Effector CD8-positive, alpha-beta T cell (primary cell): ENCODE measurements around the gene STRIT1.
"Not testable (repeated sequence)": the region's sequence is repeated elsewhere in the genome, so short reads cannot be mapped to it uniquely, and the experiment has no call there.

Experiments used
- DNase-seq: peaks from one replicate; lab custom pipeline; 2025; lab: John Stamatoyannopoulos, UW

STRIT1 gene

DNA sequence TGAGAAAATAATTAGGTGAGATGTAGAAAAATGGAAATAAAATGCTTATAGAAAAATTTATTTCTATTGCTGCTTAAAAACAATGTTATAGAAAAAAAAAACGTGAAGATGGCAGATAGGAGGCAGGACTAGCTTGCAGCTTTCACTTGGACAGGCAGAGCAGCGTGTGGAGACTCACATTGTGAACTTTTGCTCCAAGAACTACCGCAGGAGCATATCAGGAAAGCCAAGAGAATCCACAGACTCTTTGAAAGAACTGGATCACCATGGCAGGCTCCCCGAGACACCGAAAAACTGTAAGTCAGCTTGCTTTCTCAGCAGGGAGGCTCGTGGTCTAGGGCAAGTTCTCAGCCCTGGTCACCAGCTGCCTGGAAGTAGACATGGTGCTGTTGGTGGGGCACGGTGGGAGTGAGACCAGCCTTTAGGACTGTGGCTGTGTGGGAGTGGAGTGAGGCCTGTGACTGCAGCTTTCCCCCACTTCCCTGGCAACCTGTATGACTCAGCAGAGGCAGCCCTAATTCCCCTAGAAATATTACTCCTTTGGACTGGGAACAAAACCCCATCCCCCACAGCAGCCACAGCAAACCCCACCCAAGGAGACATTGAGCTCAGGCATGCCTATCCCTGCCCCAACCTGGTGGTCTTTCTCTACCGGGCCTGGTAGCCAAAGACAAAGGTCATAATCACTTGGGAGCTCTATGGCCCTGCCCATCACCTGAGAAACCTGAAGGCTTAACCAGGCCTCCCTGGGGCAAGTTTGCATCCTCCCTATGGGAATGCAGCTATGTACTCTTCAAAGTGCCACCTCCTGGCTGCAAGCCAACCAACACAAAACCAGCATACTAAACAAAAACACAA lies 22.8 kb downstream of the STRIT1 start:
- no peak for DNase-seq

DNA sequence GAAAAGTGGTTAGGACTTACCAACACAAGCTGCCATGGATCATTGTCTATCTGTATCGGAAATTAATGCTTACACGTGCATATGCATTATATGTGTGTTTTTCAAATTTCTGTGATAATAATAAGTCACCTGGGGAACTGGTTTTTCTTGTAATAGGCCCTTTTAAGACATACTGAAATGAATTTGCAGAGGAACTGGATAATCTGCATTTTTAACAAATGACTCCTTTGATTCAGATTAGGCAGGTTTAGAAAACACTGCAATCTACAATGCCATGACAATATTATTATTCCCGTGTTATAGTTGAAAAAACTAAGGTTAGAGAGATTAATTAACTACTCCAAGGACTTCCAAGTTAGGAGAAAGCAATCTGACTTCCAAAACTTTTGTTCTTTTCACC lies 23.4 kb downstream of the STRIT1 start:
- no peak for DNase-seq

DNA sequence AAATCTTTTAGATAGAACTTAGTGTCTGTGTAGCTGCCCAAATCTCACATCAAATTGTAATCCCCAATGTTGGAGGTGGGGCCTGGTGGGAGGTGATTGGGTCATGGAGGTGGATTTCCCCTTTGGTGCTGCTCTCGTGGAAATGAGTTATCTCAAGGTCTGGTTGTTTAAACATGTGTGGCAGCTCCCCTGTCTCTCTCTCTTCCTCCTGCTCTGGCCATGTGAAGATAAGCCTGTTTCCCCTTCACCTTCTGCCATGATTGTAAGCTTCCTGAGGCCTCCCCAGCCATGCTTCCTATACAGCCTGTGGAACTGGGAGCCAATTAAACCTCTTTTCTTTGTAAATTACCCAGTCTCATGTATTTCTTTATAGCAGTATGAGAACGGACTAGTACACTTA lies 30.6 kb downstream of the STRIT1 start:
- not testable (repeated sequence) for DNase-seq

DNA sequence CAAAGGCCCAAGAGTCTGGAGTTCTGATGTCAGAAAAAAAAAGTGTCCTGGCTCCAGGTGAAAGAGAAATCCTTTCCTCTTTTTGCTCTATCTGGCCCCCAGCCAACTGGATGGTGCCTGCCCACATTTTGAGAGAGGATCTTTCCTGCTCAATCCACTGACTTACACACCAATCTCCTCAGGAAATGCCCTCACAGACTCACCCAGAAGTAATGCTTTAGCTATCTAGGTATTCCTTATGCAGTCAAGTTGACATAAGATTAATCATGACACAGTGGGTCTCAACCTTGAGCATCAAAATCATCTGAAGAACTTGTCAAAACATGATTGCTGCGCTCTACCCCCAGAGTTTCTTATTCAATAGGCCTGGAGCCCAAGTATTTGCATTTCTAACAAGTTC lies 31.2 kb downstream of the STRIT1 start:
- DNase-seq, result no peak

GRCh38 chr3:155254445-155254844 lies 39.0 kb downstream of the STRIT1 start:
- no peak for DNase-seq

DNA sequence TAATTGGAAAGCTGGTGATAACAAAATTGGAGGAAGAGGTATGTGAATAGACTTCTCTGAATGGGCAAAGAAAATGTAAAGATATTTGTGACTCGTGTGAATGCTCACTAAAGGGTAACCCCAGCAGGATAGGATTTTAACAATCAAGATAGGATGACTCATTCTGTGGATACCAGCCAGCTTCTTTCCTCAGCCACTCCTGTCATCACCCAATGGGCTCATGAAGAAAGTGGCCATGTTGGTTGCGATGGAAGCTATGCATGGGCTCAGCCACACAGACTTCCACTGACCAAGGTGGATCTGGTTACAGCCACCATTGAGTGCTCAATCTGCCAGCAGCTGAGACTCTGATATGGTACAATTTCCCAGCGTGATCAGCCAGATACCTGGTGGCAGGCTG lies 40.9 kb downstream of the STRIT1 start:
- no peak for DNase-seq

GRCh38 chr3:155252021-155252420 lies 41.5 kb downstream of the STRIT1 start:
- DNase-seq, result no peak

- no peak for DNase-seq
Measured at GRCh38 chr3:155248531-155249187, 44.8 kb downstream of the STRIT1 start.

GRCh38 chr3:155244699-155245098 lies 48.8 kb downstream of the STRIT1 start:
- no peak for DNase-seq

GRCh38 chr3:155244216-155244615 lies 49.3 kb downstream of the STRIT1 start:
- no peak for DNase-seq

DNA sequence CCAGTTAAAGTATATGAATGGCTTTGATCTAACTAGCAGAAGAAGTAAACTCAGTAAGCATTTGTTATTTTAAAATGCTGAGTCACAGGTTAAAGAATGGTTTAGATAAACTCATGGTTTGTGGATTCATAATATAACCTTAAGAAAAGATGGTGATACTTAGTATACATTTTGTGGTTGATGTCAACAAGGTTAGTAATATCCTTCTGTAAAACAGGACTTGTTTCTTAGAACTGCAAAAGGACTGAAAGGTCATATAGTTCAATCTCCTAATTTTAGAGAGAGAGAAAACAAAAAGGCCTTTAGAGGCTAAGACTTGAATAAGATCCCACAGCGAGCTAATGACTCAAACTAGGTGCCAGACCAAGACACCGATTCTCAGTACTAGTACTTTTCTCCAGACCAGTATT lies 50.0 kb downstream of the STRIT1 start:
- no peak for DNase-seq

DNA sequence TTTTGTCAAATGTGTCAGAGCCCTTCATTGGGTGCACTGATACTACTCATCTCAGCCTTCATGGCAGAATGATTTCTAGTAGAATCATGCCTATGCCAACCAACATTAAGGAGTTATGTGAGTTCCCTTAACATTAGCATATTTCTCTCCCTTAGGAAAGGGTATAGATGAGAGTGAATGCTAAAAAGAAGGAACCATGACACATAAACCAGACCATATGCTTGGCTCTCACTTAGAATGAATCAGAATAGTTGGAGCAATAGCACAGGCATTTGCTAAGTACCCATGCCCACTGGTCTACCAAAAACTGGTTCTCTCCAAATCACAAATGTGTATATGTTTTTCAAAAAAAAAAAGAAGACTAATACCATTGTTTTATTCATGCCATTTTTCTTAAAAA lies 51.1 kb downstream of the STRIT1 start:
- no peak for DNase-seq

GRCh38 chr3:155241579-155241978 lies 51.9 kb downstream of the STRIT1 start:
- DNase-seq, result no peak
